GM18526 (cell line): ENCODE results near the gene KCNQ4.

Source experiments
- POLR2A ChIP-seq: IDR thresholded peaks from 3 replicates; pipeline ENCODE4 v1.6.1; 2011; ENCODE audit not compliant: insufficient read length; ENCODE audit errors: extremely low read depth

KCNQ4 gene

GRCh38 chr1:40748841-40749718 is 34.5 kb upstream of the KCNQ4 start:
- no peak for TF ChIP-seq POLR2A

DNA sequence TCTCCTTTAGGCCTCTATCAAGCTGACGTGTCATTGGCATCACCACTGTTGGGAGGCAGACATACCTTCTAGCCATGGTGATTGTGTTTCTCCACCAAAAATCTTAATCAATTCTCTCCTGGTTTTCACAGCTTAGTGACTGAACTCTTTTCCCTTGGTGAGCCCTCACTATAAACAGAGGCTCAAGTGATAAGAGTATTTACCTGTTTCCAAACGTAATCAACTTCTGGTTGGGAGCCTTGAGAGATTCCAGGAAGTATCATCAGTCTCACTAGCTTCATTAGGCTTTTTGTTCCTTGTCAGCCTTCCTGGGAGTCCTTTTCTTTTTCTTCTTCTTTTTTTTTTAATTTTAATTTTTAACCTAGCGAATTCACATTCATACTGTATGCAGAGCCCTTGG is 33.8 kb upstream of the KCNQ4 start:
- TF ChIP-seq POLR2A, result no peak

DNA sequence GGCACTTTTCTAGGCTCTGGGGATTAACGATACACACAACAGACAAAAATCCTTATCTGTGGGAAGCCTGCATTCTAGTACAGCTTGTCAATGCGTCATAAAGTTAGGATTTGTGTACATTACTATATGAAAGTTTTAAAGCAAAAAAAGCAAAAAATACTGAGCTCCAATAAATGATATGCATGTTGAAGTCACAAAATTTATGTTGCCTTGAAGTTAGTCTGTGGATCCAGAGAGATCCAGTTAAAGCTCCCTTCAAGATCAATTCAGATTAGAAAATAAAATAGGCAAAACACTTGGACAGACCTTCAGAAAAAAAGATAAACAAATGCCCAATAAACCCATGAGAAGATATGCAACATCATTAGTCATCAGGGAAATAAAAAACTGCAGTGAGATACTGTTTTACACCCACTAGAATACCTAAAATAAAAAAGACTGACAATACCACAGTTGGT is 33.1 kb upstream of the KCNQ4 start:
- TF ChIP-seq POLR2A, result no peak

GRCh38 chr1:40751802-40752201 is 31.8 kb upstream of the KCNQ4 start:
- TF ChIP-seq POLR2A, result no peak

DNA sequence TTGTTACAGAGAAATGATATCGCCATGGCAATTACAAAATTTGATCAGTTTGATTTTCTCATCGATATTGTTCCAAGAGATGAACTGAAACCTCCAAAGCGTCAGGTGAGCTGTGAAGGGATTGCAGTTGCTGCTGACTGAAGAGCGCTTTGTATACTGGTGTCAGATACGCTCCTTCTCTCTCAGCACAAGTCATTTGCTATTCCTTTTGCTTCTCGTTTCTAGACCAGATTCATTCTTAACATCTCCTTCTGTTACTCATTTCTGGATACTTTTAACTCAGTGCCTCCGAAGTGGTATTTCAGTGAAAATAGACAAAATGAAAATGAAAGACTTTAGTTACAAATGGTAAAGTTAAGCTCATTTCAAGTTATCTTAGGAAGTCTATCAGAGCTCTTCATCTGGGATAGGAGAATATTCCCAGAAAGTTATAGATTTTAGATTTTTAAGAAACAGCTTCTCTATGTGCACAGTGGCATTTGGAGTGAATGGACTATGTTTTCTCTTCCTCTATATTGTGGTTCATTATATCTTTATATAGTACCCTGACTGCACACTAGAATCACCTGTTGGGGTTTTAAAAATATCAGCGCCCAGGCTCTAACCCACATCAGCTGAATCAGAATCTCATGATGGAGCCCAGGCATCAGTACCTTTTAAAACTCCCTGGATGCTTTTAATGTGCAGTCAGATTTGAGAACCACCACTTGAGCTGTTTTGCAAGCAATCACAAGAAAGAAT is 30.3 kb upstream of the KCNQ4 start:
- TF ChIP-seq POLR2A, result no peak

- TF ChIP-seq POLR2A, result no peak
Measured at GRCh38 chr1:40754201-40754600, 29.4 kb upstream of the KCNQ4 start.

GRCh38 chr1:40755067-40755466 is 28.5 kb upstream of the KCNQ4 start:
- no peak for TF ChIP-seq POLR2A

DNA sequence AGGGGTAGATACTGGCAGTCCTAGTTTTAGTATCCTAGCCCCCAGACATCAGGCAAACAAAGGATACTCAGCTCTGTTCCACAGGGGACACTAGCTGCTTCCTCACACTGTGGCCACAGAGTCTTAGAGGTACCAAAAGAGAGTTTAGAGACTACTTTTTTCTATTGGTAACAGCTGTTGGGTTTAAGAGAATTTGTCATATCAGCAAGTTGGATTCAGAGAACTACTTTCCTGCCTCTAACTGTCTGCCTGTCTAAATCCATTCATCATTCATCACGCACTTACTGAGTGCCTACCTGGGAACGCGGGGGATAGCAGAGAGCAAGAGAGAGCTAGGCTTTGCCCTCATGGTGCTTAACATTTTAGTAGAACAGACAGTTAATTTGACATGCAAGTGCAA is 27.1 kb upstream of the KCNQ4 start:
- no peak for TF ChIP-seq POLR2A

- TF ChIP-seq POLR2A, result no peak
Measured at GRCh38 chr1:40757084-40757483, 26.5 kb upstream of the KCNQ4 start.

DNA sequence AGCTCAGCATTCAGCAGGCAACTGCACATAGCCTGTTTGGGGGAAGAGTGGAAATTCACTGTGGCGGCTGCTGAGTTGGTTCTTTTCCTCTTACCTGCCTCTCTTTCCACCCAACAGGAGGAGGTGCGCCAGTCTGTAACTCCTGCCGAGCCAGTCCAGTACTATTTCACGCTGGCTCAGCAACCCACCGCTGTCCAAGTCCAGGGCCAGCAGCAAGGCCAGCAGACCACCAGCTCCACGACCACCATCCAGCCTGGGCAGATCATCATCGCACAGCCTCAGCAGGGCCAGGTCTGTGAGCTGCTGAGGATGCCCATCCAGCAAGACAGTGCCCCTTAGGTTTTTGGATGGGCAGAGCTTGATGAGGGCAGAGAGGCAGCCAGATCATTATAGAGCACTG is 25.6 kb upstream of the KCNQ4 start:
- no peak for TF ChIP-seq POLR2A

DNA sequence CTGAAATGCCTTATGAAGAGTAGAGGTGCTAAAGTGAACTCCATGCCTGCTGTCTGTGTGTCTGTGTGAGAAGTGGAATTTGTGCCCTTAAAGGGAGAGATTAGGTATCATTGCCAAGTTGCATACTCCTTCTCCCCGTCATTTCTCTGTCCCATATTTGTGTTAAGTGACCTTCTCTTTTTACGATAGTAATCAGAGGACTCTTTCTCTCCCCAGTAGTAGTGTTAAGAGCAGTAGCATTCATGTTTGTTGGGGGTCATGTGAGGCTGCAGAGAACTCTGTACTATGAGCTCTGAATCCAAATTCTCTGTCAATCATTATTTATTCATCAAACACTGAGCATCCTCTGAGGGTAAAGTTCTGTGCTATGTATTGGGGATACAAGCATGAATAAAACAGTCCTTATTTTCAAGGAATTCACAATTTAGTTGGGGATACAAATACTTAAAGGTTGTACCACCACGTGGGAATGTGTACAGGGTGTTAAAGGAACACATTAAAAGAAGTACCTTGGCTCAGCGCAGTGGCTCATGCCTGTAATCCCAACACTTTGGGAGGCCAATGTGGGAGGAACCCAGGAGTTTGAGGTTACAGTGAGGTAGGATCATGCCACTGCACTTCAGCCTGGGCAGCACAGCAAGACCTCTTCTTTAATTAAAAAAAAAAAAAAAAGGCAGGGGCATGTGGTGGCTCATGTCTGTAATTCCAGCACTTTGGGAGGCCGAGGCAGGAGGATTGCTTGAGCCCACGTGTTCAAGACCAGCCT is 24.8 kb upstream of the KCNQ4 start:
- TF ChIP-seq POLR2A, result no peak

DNA sequence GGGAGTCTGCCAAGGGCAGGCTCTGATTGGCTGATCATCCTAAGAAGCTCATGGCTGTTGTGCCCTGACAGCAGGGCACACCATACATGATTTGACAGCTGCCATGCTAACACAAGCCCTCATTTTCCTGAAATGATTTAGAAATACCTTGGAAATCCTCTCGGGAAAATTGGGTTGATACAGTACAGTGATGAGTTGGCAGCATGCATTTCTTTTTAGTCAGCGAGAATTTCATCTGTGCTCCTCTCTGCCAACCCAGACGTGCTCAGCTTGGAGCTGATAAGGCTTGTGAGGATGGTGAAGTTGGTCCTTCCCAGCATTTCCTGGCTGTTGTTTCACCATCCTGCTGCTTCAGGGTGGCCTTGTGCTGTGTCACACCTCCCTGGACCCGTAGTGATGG is 22.6 kb upstream of the KCNQ4 start:
- TF ChIP-seq POLR2A, result no peak

DNA sequence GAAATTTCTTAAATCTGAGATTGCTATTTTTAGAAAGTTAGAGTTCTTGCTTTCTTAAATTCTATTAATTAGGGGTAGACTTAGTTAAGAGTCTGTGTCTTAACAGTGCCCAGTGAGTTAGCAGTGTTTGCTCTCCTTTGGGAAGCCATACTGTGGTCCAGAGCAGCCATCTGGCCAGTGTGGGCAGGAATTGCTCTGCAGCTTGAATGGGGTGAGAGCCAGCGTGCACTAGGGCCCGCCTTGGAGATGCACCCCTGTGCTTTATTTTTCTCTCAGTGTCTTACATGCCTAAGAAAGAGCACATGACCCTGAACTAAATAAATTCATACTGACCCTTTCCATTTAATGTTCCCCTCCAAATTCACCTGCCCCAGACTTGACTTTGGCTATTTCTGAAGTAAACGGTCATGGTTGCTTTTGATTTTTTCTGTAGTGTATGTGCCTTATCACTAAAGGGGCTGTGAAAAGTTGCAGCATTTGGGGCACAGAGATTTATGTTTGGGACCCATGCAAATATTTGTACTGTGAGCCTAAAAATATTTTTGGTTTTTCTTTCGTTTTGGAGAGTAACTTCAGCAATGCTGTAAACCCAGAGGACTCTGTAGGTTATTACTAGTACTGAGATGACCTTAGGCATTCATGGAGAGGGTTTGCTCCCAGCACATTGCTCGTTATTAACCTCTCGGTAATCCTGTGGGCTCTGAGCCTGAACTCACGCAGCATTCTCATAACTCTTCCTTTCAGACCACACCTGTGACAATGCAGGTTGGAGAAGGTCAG is 21.3 kb upstream of the KCNQ4 start:
- TF ChIP-seq POLR2A, result no peak

DNA sequence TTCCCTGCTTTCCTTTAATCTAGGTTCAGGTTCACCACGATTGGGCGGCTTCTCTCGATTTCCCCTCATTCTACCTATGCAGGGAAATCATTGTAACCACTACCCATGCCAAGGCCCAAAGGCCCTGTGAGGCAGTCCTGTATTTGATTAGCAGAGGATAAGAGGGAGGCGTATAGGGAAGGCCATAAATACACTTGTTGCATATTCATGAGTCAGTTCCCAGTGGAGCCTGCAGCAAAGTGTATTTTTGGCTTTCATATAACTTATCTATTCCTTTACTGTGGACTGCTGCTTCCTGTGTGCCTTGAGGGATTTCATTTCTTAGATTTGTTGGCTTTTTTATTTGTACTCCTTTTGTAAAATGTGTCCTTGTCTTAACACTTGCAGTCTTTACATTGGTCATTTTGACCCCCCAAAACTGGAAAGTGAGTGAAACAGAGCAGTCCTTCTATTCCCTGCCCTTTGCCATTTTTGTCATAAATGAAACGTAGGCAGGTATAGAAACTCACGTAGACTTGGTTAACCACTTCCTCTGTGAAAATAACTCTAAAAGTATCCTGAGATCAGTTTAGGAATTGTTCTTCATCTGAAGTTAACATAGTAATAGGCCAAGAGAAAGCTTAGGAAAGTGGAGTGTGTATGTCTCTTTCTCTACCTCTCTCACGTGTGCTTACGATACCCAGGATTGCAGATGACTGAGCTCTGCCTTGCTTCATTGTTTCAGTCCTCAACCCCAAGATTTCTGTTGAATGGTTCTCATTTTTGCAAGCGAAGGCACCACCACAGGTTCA is 19.6 kb upstream of the KCNQ4 start:
- no peak for TF ChIP-seq POLR2A
